T-cell (primary cell): ENCODE data around the gene DOCK4. TPM values are rescaled to one million over a fixed set of nuclear protein-coding genes. Genes with fewer than 3 reads are reported as not detected.

Experiments used
- ATAC-seq, 4 experiments: fragments of 200-7000 bp in 3 of 4; fragments of 150-1000 bp in 1 of 4; cut with Tn5 transposase; replicated peaks in 1 of 4; 1 replicate in 3 of 4; 2 replicates in 1 of 4; pipeline ENCODE4 v1.10.0; 2021; ENCODE audit warnings: moderate library complexity in 3 of 4, mild to moderate bottlenecking in 2 of 4, moderate number of reproducible peaks in 1 of 4
- CTCF ChIA-PET, 2 donors: fragments of 300-600 bp; sonication (Branson Sonifier 250); formaldehyde crosslinking; loops; one replicate each; lab custom pipeline; 2022; ENCODE audit warnings: antibody characterized with exemption in 2 of 2; lab: Charles Lee
- POLR2A ChIA-PET, 2 donors: fragments of 300-600 bp; sonication (Branson Sonifier 250); formaldehyde crosslinking; loops; one replicate each; lab custom pipeline; 2022; ENCODE audit warnings: antibody characterized with exemption in 2 of 2; lab: Charles Lee
- DNase-seq, 35 experiments: peaks; one replicate each; pipeline versions ENCODE4 v3.0.0 to v3.0.0-alpha.2; 2013 to 2023
- H3K27ac ChIP-seq: one replicate; pipeline ENCODE4 v1.5.1; 2013; ENCODE audit warnings: low read length
- H3K27me3 ChIP-seq, 2 experiments: replicated peaks in 1 of 2; 1 replicate in 1 of 2; 2 replicates in 1 of 2; pipeline versions ENCODE4 v1.6.1 to v1.7.0; 2013; ENCODE audit warnings: low read length in 1 of 2, mixed read lengths in 1 of 2; ENCODE audit not compliant: control insufficient read depth in 2 of 2, insufficient read depth in 2 of 2; ENCODE audit errors: extremely low read depth in 1 of 2
- H3K36me3 ChIP-seq, 2 donors: 1 replicate in 1 of 2; 2 replicates in 1 of 2; pipeline versions ENCODE4 v1.6.1 to v1.7.0; 2013; ENCODE audit warnings: low read length in 1 of 2; ENCODE audit not compliant: control insufficient read depth in 2 of 2, insufficient read depth in 1 of 2; ENCODE audit errors: extremely low read depth in 1 of 2
- H3K4me1 ChIP-seq, 2 experiments: 1 replicate in 1 of 2; 2 replicates in 1 of 2; pipeline versions ENCODE4 v1.6.1 to v1.7.0; 2013; ENCODE audit warnings: low read length in 2 of 2, mixed read lengths in 1 of 2; ENCODE audit not compliant: insufficient read depth in 2 of 2, control insufficient read depth in 1 of 2; ENCODE audit errors: extremely low read depth in 1 of 2
- H3K4me3 ChIP-seq, 2 donors: 1 replicate in 1 of 2; 2 replicates in 1 of 2; pipeline versions ENCODE4 v1.5.1 to v1.7.0; 2013; ENCODE audit warnings: mild to moderate bottlenecking in 2 of 2, low read length in 1 of 2, moderate library complexity in 1 of 2; ENCODE audit not compliant: control insufficient read depth in 1 of 2; ENCODE audit errors: extremely low read depth in 1 of 2
- H3K9me3 ChIP-seq: 2 replicates; pipeline ENCODE4 v1.7.0; 2013
- H3K27ac Mint-ChIP-seq, 2 donors: one replicate each; pipeline ENCODE4 v1.8.0; 2020 to 2021; ENCODE audit warnings: mild to moderate bottlenecking in 2 of 2, mixed read lengths in 2 of 2
- H3K27me3 Mint-ChIP-seq, 2 donors: one replicate each; pipeline ENCODE4 v1.8.0; 2021 to 2022; ENCODE audit warnings: mixed read lengths in 2 of 2
- H3K36me3 Mint-ChIP-seq: one replicate; pipeline ENCODE4 v1.8.0; 2021; ENCODE audit warnings: mixed read lengths
- H3K4me1 Mint-ChIP-seq, 3 donors: one replicate each; pipeline ENCODE4 v1.8.0; 2020 to 2022; ENCODE audit warnings: mixed read lengths in 3 of 3, mild to moderate bottlenecking in 1 of 3
- H3K4me3 Mint-ChIP-seq, 3 donors: one replicate each; pipeline ENCODE4 v1.8.0; 2020 to 2022; ENCODE audit warnings: mild to moderate bottlenecking in 3 of 3, mixed read lengths in 3 of 3, moderate library complexity in 3 of 3
- H3K9me3 Mint-ChIP-seq, 3 donors: one replicate each; pipeline ENCODE4 v1.8.0; 2020 to 2022; ENCODE audit warnings: mixed read lengths in 3 of 3
- WGBS: methylation state at CpG from one replicate; pipeline ENCODE4 v1.1.5; 2013; ENCODE audit warnings: missing lambda C conversion rate; ENCODE audit not compliant: insufficient coverage; 5-methylcytosine and 5-hydroxymethylcytosine counted together
- total RNA-seq, 35 experiments: library from RNA in 6 of 35; stranded (reverse) in 6 of 35; fragments of 120-200 nt in 1 of 35; gene quantifications; one replicate each; pipeline versions ENCODE4 v1.2.1 to v1.2.4 and lab custom pipeline; 2013 to 2026

The DOCK4 gene
- total RNA-seq, 5 donors from 2014 or later (not counting 1 experiment from before 2014, with no cell fraction given) = 0.35 to 1.4 (median 0.85) TPM

DNA sequence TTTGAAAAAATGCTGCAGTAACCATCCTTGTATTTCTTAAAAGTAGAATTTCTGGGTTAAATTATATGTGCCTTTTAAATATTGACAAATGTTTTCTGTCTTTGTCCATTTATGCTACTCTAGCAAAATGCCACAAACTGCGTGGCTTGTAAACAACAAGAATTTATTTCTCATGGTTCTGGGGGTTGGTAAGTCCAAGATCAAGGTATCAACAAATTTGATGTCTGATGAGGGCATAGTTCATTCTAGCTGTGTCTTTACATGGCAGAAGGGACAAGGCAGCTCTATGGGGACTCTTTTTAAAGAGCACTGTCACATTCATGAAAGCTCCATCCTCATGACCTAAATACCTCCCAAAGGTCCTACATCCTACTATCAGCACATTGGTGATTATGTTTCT, 27.9 kb upstream of the DOCK4 start:
- Mint-ChIP-seq H3K9me3 (peaks cover 0 to 6% (median 6%) of the 10 kb centered on the region in 3 donors), H3K27ac (no peak overlapping the region), H3K27me3 (no peaks in the 10 kb centered on the region), H3K4me1 (peaks cover 17 to 46% (median 26%) of the 10 kb centered on the region in 3 donors), H3K36me3 (peaks cover 43% of the 10 kb centered on the region), H3K4me3 (no peak overlapping the region)
- H3K4me3 ChIP-seq = no peak overlapping the region
- ChIA-PET POLR2A (no interaction called here), CTCF (no interaction called here)
- 100% methylated on average over 1 of the region's 1 CpG for whole genome bisulfite sequencing
- DNase-seq (no peak), ATAC-seq (no peak)
- no peaks in the 10 kb centered on the region for H3K36me3 ChIP-seq
- H3K27ac ChIP-seq = no peak overlapping the region
- H3K4me1 ChIP-seq = no peaks in the 10 kb centered on the region
- H3K9me3 ChIP-seq = no peaks in the 10 kb centered on the region
- no peaks in the 10 kb centered on the region for H3K27me3 ChIP-seq

DNA sequence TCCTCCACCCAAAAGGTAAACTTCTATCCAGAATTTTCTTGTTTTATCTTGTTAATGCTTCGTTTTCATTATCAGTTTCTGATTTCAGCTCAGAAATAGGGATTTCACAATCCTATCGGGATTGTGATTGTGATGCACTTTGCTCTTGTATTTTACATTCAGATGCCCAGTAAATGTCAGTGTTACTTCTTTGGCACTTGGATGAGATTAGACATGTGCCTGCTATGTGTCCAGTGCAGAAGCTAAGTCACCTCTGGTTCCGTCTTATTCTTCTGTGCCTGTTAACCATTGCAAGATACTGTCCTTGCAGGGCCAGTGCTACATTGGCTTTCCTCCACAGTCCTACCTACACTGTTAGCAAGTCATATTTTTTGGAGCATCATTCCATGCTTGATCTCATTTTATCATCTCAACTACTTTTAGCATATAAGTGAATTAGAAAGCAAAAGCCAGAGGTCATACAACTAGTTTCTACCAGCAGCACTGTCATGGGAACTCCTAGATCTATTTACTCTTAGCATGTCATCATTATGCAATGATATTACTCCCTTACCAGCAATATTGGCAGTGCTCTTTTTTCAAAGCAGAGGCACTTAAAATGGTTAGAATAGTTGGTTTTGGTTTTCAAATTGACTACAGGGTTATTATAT, 27.0 kb upstream of the DOCK4 start:
- H3K27me3 Mint-ChIP-seq = no peaks in the 10 kb centered on the region
- POLR2A ChIA-PET = no interaction called here
- no peaks in the 10 kb centered on the region for H3K36me3 ChIP-seq
- H3K4me3 ChIP-seq = no peak overlapping the region
- DNase-seq (no peak), ATAC-seq (no peak)
- H3K4me1 Mint-ChIP-seq = peaks cover 20 to 51% (median 30%) of the 10 kb centered on the region in 3 donors
- no peaks in the 10 kb centered on the region for H3K9me3 ChIP-seq
- peaks cover 39% of the 10 kb centered on the region for H3K36me3 Mint-ChIP-seq
- H3K27ac Mint-ChIP-seq = no peak overlapping the region
- peaks cover 0 to 6% (median 5%) of the 10 kb centered on the region in 3 donors for H3K9me3 Mint-ChIP-seq
- H3K27me3 ChIP-seq = no peaks in the 10 kb centered on the region
- 100% methylated on average over 2 of the region's 3 CpGs for WGBS
- CTCF ChIA-PET = no interaction called here
- H3K4me3 Mint-ChIP-seq = no peak overlapping the region
- H3K27ac ChIP-seq = no peak overlapping the region
- no peaks in the 10 kb centered on the region for H3K4me1 ChIP-seq

DNA sequence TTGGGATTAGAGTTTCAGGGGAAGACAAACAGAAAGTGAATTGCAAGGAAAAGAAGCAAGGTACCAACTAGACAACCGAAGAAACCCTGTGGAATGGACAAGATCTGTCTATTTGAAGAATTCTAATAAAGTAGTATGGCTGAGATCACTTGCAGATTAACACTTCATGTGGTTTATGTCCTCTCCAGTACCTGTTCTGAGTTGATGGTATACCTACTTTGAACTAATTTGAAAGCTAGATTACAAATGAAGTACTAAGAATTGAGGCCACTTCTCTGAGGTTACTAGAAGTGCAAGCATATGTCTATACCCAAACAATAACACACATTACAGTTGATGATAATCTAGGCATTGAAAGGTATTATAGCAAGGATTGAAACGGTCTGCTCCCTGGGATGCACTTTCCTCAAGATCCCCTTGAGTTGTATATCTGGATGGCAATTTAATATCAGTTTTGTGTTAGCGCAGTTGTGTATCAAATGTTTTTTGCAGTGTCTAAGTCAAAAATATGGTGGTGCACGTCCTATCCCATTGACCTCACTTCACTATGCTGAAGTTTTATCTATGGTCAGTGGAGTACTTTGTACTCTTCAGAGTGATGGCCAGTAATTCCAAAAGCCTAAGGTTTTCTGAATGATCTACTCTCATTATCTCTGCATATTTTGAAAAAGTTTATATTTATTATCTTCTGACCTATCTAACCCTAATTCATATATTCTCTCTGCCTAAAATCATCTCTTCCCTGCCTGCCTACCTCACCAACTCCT, 26.2 kb upstream of the DOCK4 start:
- H3K27me3 Mint-ChIP-seq = no peaks in the 10 kb centered on the region
- no peak overlapping the region for H3K27ac Mint-ChIP-seq
- H3K27me3 ChIP-seq = no peaks in the 10 kb centered on the region
- no peak overlapping the region for H3K27ac ChIP-seq
- peaks cover 37% of the 10 kb centered on the region for H3K36me3 Mint-ChIP-seq
- WGBS = 75% methylated on average over 1 of the region's 4 CpGs
- no peak overlapping the region for H3K4me3 Mint-ChIP-seq
- no peaks in the 10 kb centered on the region for H3K36me3 ChIP-seq
- ATAC-seq = no peak
- peaks cover 0 to 6% (median 5%) of the 10 kb centered on the region in 3 donors for H3K9me3 Mint-ChIP-seq
- no peak for DNase-seq
- peaks cover 24 to 48% (median 34%) of the 10 kb centered on the region in 3 donors for H3K4me1 Mint-ChIP-seq
- no peaks in the 10 kb centered on the region for H3K9me3 ChIP-seq
- ChIA-PET POLR2A (no interaction called here), CTCF (no interaction called here)
- no peak overlapping the region for H3K4me3 ChIP-seq
- no peaks in the 10 kb centered on the region for H3K4me1 ChIP-seq

DNA sequence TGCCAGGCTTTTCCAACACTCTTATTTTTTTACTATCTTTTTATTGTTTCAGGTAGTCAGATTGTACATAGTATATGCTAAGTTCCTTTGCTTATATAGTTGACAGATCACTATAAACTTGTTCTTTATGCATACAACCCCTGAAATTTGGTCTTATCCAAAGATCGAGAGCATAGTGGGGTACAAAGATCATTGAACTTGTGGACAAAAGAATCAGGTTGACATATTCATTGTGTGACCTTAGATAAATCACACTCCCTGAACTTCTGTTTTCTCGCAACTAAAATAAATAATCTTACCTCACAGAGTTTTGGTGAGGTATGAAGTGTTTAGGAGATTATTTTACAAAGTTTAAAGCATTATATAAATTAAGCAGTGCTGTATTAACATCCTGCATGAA, 22.4 kb upstream of the DOCK4 start:
- Mint-ChIP-seq H3K27ac (no peak overlapping the region), H3K9me3 (no peaks in the 10 kb centered on the region), H3K27me3 (no peaks in the 10 kb centered on the region), H3K4me3 (no peak overlapping the region), H3K4me1 (peaks cover 38 to 56% (median 46%) of the 10 kb centered on the region in 3 donors), H3K36me3 (peaks cover 33% of the 10 kb centered on the region)
- no peak overlapping the region for H3K4me3 ChIP-seq
- no peak for ATAC-seq
- H3K4me1 ChIP-seq = no peaks in the 10 kb centered on the region
- H3K27ac ChIP-seq = no peak overlapping the region
- no CpG with 5 or more reads among the region's 2 CpGs for WGBS
- no peaks in the 10 kb centered on the region for H3K27me3 ChIP-seq
- H3K9me3 ChIP-seq = no peaks in the 10 kb centered on the region
- no peak for DNase-seq
- no peaks in the 10 kb centered on the region for H3K36me3 ChIP-seq
- CTCF ChIA-PET = interaction anchor here in 1 of 2 donors (0.5 kb wide), 1 partner anchor 27 kb away, joined by 3 read pairs; no protein-coding TSS in a partner anchor
- POLR2A ChIA-PET = no interaction called here

DNA sequence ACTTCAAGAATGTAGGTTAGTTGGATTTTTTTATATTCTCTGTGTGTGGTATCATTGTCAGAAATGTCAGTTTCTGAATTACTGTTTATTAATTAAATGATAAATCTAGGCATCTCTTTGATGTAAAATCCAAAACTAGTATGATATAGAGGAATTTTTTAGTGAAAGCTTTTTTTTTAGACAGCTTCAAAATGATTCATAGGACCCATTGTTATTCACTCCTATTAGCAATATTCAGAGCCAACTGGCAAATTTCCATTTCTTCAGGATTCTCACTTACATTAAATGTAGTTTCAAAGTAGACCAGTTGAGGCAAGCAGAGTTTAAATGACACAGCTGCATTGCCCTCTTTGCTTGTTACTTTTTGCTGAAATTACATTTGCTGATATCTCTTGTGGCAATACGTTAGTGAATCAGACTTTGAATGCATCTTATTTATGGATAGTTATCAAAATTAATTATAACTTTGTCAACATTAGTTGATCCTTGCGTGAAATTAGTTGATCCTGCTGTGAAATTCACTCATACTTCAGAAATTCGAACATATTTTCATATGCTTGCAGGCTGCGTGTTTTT, 20.6 kb upstream of the DOCK4 start:
- ATAC-seq (no peak), DNase-seq (no peak)
- Histone ChIP-seq H3K27ac (no peak overlapping the region), H3K4me3 (no peak overlapping the region), H3K36me3 (no peaks in the 10 kb centered on the region), H3K27me3 (no peaks in the 10 kb centered on the region), H3K9me3 (no peaks in the 10 kb centered on the region), H3K4me1 (no peaks in the 10 kb centered on the region)
- Mint-ChIP-seq H3K27me3 (no peaks in the 10 kb centered on the region), H3K4me1 (peaks cover 39 to 57% (median 43%) of the 10 kb centered on the region in 3 donors), H3K27ac (no peak overlapping the region), H3K36me3 (peaks cover 36% of the 10 kb centered on the region), H3K9me3 (no peaks in the 10 kb centered on the region), H3K4me3 (no peak overlapping the region)
- WGBS = no CpG with 5 or more reads among the region's 4 CpGs
- ChIA-PET CTCF (interaction anchor here in 1 of 2 donors (0.5 kb wide), 1 partner anchor 15 kb away, joined by 5 read pairs; no protein-coding TSS in a partner anchor), POLR2A (no interaction called here)

DNA sequence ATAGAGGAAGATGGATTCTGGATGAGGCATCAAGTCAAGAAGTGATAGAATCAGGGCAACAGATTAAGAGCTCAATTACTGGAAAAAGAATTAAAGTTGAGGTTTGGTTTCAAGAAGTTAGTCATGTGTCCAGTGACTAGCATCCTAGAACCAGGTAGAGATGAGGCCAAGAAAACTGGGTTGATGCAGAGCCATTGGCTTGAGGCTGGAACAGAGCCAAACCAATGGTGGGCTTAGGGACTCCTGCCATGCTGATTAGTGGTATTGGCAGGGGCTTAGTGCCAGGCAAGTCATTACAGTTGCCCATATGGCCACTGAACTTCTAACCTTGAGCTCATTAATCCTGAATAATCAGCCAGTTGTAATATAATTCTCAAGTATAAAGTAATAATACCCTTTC, 18.8 kb upstream of the DOCK4 start:
- CTCF ChIA-PET = no interaction called here
- Mint-ChIP-seq H3K9me3 (no peaks in the 10 kb centered on the region), H3K27ac (no peak overlapping the region), H3K27me3 (no peaks in the 10 kb centered on the region), H3K36me3 (peaks cover 42% of the 10 kb centered on the region), H3K4me3 (no peak overlapping the region), H3K4me1 (peaks cover 34 to 57% (median 45%) of the 10 kb centered on the region in 3 donors)
- no peaks in the 10 kb centered on the region for H3K27me3 ChIP-seq
- no peaks in the 10 kb centered on the region for H3K4me1 ChIP-seq
- no peak overlapping the region for H3K4me3 ChIP-seq
- POLR2A ChIA-PET = no interaction called here
- DNase-seq (no peak), ATAC-seq (no peak)
- no peaks in the 10 kb centered on the region for H3K9me3 ChIP-seq
- no peak overlapping the region for H3K27ac ChIP-seq
- H3K36me3 ChIP-seq = no peaks in the 10 kb centered on the region
